ENCODE data around the gene TAF1.

DNA sequence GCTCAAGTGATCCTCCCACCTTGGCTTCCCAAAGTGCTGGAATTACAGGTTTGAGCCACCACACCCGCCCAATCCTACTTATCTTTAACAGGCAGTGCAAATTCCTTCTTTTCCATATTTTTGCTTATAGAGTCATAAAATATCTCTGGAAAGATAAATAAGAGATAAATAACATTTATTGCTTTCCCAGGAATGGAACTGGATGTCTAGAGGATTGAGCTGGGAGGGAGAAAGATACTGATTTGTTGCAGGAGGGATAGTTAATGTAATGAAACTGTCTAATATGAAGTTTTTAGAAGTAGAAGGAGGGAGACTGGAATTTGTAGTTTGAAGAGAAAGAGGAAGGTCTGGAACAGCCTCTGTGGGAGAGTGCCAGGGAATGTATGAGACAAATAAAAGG lies 44.4 kb upstream of the TAF1 start:
- TF ChIP-seq, protein P1, sequence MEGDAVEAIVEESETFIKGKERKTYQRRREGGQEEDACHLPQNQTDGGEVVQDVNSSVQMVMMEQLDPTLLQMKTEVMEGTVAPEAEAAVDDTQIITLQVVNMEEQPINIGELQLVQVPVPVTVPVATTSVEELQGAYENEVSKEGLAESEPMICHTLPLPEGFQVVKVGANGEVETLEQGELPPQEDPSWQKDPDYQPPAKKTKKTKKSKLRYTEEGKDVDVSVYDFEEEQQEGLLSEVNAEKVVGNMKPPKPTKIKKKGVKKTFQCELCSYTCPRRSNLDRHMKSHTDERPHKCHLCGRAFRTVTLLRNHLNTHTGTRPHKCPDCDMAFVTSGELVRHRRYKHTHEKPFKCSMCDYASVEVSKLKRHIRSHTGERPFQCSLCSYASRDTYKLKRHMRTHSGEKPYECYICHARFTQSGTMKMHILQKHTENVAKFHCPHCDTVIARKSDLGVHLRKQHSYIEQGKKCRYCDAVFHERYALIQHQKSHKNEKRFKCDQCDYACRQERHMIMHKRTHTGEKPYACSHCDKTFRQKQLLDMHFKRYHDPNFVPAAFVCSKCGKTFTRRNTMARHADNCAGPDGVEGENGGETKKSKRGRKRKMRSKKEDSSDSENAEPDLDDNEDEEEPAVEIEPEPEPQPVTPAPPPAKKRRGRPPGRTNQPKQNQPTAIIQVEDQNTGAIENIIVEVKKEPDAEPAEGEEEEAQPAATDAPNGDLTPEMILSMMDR (IDR thresholded peaks at IDR 0.05 in 4 of 5, conservative IDR thresholded peaks at IDR 0.05 in 1 of 5): no peak
- no peak for TF ChIP-seq POLR2A (IDR thresholded peaks at IDR 0.05)
